ENCODE results near the gene ATP5ME.

ATP5ME gene

GRCh38 chr4:632196-632790 is 41.8 kb downstream of the ATP5ME start:
- no peak for DNase-seq

GRCh38 chr4:630656-631055 is 43.4 kb downstream of the ATP5ME start:
- DNase-seq: no peak

- DNase-seq: no peak
These were observed 44.0 kb downstream of the ATP5ME start for GRCh38 chr4:629915-630641.

- DNase-seq: no peak
These were observed 44.5 kb downstream of the ATP5ME start for GRCh38 chr4:629636-629914.

GRCh38 chr4:628821-629635 is 45.0 kb downstream of the ATP5ME start:
- no peak for DNase-seq

- no peak for DNase-seq
These were observed 45.8 kb downstream of the ATP5ME start for GRCh38 chr4:628311-628741.

GRCh38 chr4:627347-628125 is 46.5 kb downstream of the ATP5ME start:
- no peak for DNase-seq

GRCh38 chr4:626201-627091 is 47.6 kb downstream of the ATP5ME start:
- no peak for DNase-seq

GRCh38 chr4:625631-626161 is 48.4 kb downstream of the ATP5ME start:
- DNase-seq: no peak

- DNase-seq: no peak
These were observed 49.1 kb downstream of the ATP5ME start, which contains the start of gene PDE6B for GRCh38 chr4:624705-625590. PDE6B (plus strand) TSS chr4:625573; CDS start chr4:625627, 54 bp downstream.

GRCh38 chr4:623914-624566 is 50.0 kb downstream of the ATP5ME start:
- peak; percentile 45 to 67 for DNase-seq

- DNase-seq: no peak
These were observed 50.8 kb downstream of the ATP5ME start for GRCh38 chr4:622996-623913.
